Neural cell (in vitro differentiated cells): ENCODE results near the gene EDIL3. TPM values are rescaled to one million over a fixed set of nuclear protein-coding genes. Genes with fewer than 3 reads are reported as not detected.

ENCODE experiments used
- H2AFZ ChIP-seq: fragments of 200-600, 300-800 bp; sonication (generic), shearing (Covaris generic); 2 replicates; pipeline ENCODE4 v1.6.0; 2014; ENCODE audit warnings: low read depth, mild to moderate bottlenecking, antibody characterized with exemption, low read length, moderate library complexity
- H3F3A ChIP-seq: fragments of 200-600 bp; shearing (Covaris generic); 2 replicates; pipeline ENCODE4 v1.6.1; 2016; ENCODE audit warnings: mild to moderate bottlenecking, moderate library complexity, mixed read lengths, antibody characterized with exemption, low read length; ENCODE audit not compliant: insufficient read depth, poor library complexity, severe bottlenecking
- H3K27ac ChIP-seq: fragments of 200-600, 300-800 bp; sonication (generic), shearing (Covaris generic); 2 replicates; pipeline ENCODE4 v1.5.1; 2014; ENCODE audit warnings: mild to moderate bottlenecking, low read length, moderate library complexity
- H3K27me3 ChIP-seq: fragments of 300-800, 200-600 bp; sonication (generic), shearing (Covaris generic); 2 replicates; pipeline ENCODE4 v1.6.0; 2014; ENCODE audit warnings: mild to moderate bottlenecking, low read depth, low read length, moderate library complexity; ENCODE audit not compliant: insufficient read depth
- H3K36me3 ChIP-seq: fragments of 300-800, 200-600 bp; sonication (generic), shearing (Covaris generic); 2 replicates; pipeline ENCODE4 v1.5.1; 2014; ENCODE audit warnings: mild to moderate bottlenecking, antibody characterized with exemption, low read length, moderate library complexity; ENCODE audit not compliant: insufficient read depth
- H3K4me2 ChIP-seq: fragments of 300-800, 200-600 bp; sonication (generic), shearing (Covaris generic); 2 replicates; pipeline ENCODE4 v1.6.0; 2014; ENCODE audit warnings: mild to moderate bottlenecking, low read length
- H3K4me3 ChIP-seq: fragments of 300-800, 200-600 bp; sonication (generic), shearing (Covaris generic); 2 replicates; pipeline ENCODE4 v1.5.1; 2014; ENCODE audit warnings: mild to moderate bottlenecking, low read length, moderate library complexity
- H3K79me2 ChIP-seq: fragments of 200-600 bp; shearing (Covaris generic); replicated peaks from 2 replicates; pipeline ENCODE4 v1.6.0; 2014; ENCODE audit warnings: mild to moderate bottlenecking, low read length, moderate library complexity; ENCODE audit not compliant: insufficient read depth
- H3K9ac ChIP-seq: fragments of 300-800, 200-600 bp; sonication (generic), shearing (Covaris generic); 2 replicates; pipeline ENCODE4 v1.6.1; 2016; ENCODE audit warnings: mild to moderate bottlenecking, low read length, mixed read lengths
- H3K9me2 ChIP-seq: fragments of 200-600 bp; shearing (Covaris generic); 2 replicates; pipeline ENCODE4 v1.6.1; 2016; ENCODE audit warnings: mild to moderate bottlenecking, low read length, mixed read lengths; ENCODE audit not compliant: insufficient read depth
- H3K9me3 ChIP-seq: fragments of 200-600, 300-800 bp; sonication (generic), shearing (Covaris generic); 2 replicates; pipeline ENCODE4 v1.6.1; 2016; ENCODE audit warnings: mild to moderate bottlenecking, mixed run types, low read length, moderate library complexity, mixed read lengths
- H4K20me1 ChIP-seq: fragments of 200-600 bp; shearing (Covaris generic); 2 replicates; pipeline ENCODE4 v1.6.1; 2016; ENCODE audit warnings: mild to moderate bottlenecking, mixed run types; ENCODE audit not compliant: insufficient read depth
- EP300 ChIP-seq: fragments of 450-650 bp; conservative IDR thresholded peaks from 2 replicates; pipeline ENCODE4 v1.6.1; 2014; ENCODE audit warnings: antibody characterized with exemption, mild to moderate bottlenecking, moderate library complexity; ENCODE audit not compliant: poor library complexity, severe bottlenecking
- EZH2 ChIP-seq: fragments of 200-600, 300-800 bp; shearing (Covaris generic), sonication (generic); IDR thresholded peaks from 2 replicates; pipeline ENCODE4 v1.6.1; 2014; ENCODE audit warnings: antibody characterized with exemption, low read length, borderline replicate concordance, mild to moderate bottlenecking; ENCODE audit not compliant: insufficient read depth, poor library complexity, severe bottlenecking
- MXI1 ChIP-seq: fragments of 450-650 bp; conservative IDR thresholded peaks from 2 replicates; pipeline ENCODE4 v1.6.1; 2014; ENCODE audit warnings: antibody characterized with exemption, mild to moderate bottlenecking; ENCODE audit not compliant: poor library complexity, severe bottlenecking
- POLR2AphosphoS5 ChIP-seq: IDR thresholded peaks from 2 replicates; pipeline ENCODE4 v1.6.1; 2012
- RAD21 ChIP-seq: fragments of 450-650 bp; conservative IDR thresholded peaks from 2 replicates; pipeline ENCODE4 v1.6.1; 2014; ENCODE audit warnings: antibody characterized with exemption, mild to moderate bottlenecking, moderate library complexity
- SMC3 ChIP-seq: fragments of 450-650 bp; conservative IDR thresholded peaks from 2 replicates; pipeline ENCODE4 v1.6.1; 2014; ENCODE audit warnings: antibody characterized with exemption, mild to moderate bottlenecking, moderate library complexity; ENCODE audit not compliant: poor library complexity
- TAF1 ChIP-seq: IDR thresholded peaks from 2 replicates; pipeline ENCODE4 v1.6.1; 2012; ENCODE audit warnings: low read depth
- polyA plus RNA-seq: library from polyadenylated mRNA; depleted of rRNA; stranded (reverse); fragments of >200 nt; gene quantifications from 2 replicates; pipeline ENCODE4 v1.2.3, GENCODE V29; 2014
- TF ChIP-seq, protein P1 (sequence below): fragments of 450-650 bp; IDR thresholded peaks from 2 replicates; pipeline ENCODE4 v1.5.1; 2014; ENCODE audit warnings: antibody characterized with exemption, mild to moderate bottlenecking, moderate library complexity; ENCODE audit not compliant: poor library complexity, severe bottlenecking
- TF ChIP-seq, protein P2 (sequence below): IDR thresholded peaks from 2 replicates; pipeline ENCODE4 v1.6.1; 2012; ENCODE audit warnings: borderline replicate concordance

The EDIL3 gene
- polyA plus RNA-seq, 1 donor from 2014 or later: 6.1 TPM

DNA sequence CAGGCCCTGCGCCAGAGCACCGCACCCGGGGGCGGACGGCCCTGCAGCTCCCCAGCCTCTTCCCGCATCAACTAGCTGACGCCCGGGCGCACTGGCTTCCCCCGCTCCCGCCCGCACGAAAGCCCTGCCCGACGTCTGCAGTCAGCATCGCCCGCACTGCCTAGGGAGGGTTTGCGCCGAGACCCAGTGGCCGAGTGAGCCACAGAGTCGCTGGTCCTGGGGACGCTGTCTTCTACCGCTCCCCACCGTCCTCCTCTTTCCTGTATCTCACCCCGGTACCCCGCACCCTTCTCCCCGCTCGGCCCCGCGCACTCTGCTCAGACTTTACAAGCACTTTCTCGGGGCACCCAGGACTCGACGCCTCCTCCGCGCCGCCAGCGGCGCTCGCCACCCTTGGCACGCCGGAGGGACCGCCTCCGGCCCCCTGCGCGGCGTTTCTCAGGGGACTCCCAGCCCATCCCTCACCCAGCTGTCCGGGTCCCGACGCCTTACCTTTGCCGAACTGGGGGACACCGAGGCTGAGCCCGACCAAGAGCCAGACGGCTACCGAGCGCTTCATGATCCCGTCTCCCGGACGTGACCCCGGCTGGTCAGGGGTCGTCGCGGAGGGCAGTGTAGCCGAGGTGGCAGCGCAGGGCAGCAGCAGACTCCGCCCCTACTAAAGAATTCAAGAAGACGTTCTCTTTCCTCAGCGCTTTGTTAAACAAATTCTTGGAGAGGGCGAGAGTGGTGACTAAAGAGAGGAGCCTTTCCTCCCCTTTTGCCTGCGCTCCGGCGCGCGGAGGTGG, 670 bp downstream of the EDIL3 start:
- H3K4me3 ChIP-seq: peak overlapping the region; percentile 85
- no peaks in the 10 kb centered on the region for H3K36me3 ChIP-seq
- peak overlapping the region; percentile 48 for H3K4me2 ChIP-seq
- no peaks in the 10 kb centered on the region for H3K9me2 ChIP-seq
- H3K79me2 ChIP-seq: peaks cover 3% of the 10 kb centered on the region
- H3K9me3 ChIP-seq: no peaks in the 10 kb centered on the region
- H3K27me3 ChIP-seq: peaks cover 63% of the 10 kb centered on the region
- H4K20me1 ChIP-seq: no peaks in the 10 kb centered on the region
- H3K9ac ChIP-seq: peak overlapping the region; percentile 57
- H2AFZ ChIP-seq: peak overlapping the region; percentile 52
- no peaks in the 10 kb centered on the region for H3F3A ChIP-seq
- TF ChIP-seq, protein P1, sequence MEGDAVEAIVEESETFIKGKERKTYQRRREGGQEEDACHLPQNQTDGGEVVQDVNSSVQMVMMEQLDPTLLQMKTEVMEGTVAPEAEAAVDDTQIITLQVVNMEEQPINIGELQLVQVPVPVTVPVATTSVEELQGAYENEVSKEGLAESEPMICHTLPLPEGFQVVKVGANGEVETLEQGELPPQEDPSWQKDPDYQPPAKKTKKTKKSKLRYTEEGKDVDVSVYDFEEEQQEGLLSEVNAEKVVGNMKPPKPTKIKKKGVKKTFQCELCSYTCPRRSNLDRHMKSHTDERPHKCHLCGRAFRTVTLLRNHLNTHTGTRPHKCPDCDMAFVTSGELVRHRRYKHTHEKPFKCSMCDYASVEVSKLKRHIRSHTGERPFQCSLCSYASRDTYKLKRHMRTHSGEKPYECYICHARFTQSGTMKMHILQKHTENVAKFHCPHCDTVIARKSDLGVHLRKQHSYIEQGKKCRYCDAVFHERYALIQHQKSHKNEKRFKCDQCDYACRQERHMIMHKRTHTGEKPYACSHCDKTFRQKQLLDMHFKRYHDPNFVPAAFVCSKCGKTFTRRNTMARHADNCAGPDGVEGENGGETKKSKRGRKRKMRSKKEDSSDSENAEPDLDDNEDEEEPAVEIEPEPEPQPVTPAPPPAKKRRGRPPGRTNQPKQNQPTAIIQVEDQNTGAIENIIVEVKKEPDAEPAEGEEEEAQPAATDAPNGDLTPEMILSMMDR: no peak
- TF ChIP-seq RAD21 (no peak), EZH2 (no peak), TAF1 (no peak), MXI1 (no peak), SMC3 (no peak), EP300 (no peak), POLR2AphosphoS5 (no peak)
- TF ChIP-seq, protein P2, sequence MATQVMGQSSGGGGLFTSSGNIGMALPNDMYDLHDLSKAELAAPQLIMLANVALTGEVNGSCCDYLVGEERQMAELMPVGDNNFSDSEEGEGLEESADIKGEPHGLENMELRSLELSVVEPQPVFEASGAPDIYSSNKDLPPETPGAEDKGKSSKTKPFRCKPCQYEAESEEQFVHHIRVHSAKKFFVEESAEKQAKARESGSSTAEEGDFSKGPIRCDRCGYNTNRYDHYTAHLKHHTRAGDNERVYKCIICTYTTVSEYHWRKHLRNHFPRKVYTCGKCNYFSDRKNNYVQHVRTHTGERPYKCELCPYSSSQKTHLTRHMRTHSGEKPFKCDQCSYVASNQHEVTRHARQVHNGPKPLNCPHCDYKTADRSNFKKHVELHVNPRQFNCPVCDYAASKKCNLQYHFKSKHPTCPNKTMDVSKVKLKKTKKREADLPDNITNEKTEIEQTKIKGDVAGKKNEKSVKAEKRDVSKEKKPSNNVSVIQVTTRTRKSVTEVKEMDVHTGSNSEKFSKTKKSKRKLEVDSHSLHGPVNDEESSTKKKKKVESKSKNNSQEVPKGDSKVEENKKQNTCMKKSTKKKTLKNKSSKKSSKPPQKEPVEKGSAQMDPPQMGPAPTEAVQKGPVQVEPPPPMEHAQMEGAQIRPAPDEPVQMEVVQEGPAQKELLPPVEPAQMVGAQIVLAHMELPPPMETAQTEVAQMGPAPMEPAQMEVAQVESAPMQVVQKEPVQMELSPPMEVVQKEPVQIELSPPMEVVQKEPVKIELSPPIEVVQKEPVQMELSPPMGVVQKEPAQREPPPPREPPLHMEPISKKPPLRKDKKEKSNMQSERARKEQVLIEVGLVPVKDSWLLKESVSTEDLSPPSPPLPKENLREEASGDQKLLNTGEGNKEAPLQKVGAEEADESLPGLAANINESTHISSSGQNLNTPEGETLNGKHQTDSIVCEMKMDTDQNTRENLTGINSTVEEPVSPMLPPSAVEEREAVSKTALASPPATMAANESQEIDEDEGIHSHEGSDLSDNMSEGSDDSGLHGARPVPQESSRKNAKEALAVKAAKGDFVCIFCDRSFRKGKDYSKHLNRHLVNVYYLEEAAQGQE: no peak
- H3K27ac ChIP-seq: no peak overlapping the region

DNA sequence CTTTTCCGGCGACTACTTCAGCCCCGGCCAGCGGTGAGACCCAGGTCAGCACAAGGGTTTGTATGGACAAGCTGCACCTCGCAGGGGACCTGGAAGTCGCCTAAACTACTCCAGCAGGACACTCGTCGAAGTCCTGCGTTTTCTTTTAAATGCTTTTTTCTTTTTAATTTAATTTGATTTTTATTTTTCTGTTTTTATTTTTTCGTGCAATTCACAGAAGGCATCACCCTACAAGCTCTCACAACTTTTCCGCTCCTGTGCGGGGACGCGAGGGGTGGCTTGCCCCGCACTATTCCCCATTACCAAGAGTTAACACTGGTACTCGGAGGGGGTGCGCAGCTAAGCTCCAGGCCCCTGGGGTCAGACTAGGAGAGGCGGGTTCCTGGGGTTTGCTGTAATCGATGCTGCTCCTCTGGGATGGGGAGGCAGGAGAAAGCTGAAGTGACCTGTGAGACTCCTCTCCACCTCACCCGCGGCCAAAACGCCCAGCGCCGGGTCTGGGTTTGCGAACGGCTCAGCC, 1.3 kb downstream of the EDIL3 start:
- Histone ChIP-seq H3F3A (no peaks in the 10 kb centered on the region), H3K4me3 (peak overlapping the region; percentile 85), H3K4me2 (peak overlapping the region; percentile 27), H3K36me3 (no peaks in the 10 kb centered on the region), H3K9me2 (no peaks in the 10 kb centered on the region), H3K9ac (peak overlapping the region; percentile 57), H3K79me2 (peaks cover 3% of the 10 kb centered on the region), H2AFZ (peak overlapping the region; percentile 52), H3K9me3 (no peaks in the 10 kb centered on the region), H3K27me3 (peaks cover 63% of the 10 kb centered on the region), H3K27ac (no peak overlapping the region), H4K20me1 (no peaks in the 10 kb centered on the region)
- TF ChIP-seq SMC3 (no peak), EZH2 (peak; percentile 11)
